T-cell (primary cell): ENCODE measurements around the gene C16orf95. TPM values are rescaled to one million over a fixed set of nuclear protein-coding genes. Genes with fewer than 3 reads are reported as not detected.
A peak's percentile ranks its signal among the peaks of the same experiment; 100 is the strongest.

Experiments used
- ATAC-seq, 4 experiments: fragments of 200-7000 bp in 3 of 4; fragments of 150-1000 bp in 1 of 4; cut with Tn5 transposase; replicated peaks in 1 of 4; 1 replicate in 3 of 4; 2 replicates in 1 of 4; pipeline ENCODE4 v1.10.0; 2021; ENCODE audit warnings: moderate library complexity in 3 of 4, mild to moderate bottlenecking in 2 of 4, moderate number of reproducible peaks in 1 of 4
- CTCF ChIA-PET, 2 donors: fragments of 300-600 bp; sonication (Branson Sonifier 250); formaldehyde crosslinking; loops; one replicate each; lab custom pipeline; 2022; ENCODE audit warnings: antibody characterized with exemption in 2 of 2; lab: Charles Lee
- POLR2A ChIA-PET, 2 donors: fragments of 300-600 bp; sonication (Branson Sonifier 250); formaldehyde crosslinking; loops; one replicate each; lab custom pipeline; 2022; ENCODE audit warnings: antibody characterized with exemption in 2 of 2; lab: Charles Lee
- DNase-seq, 35 experiments: peaks; one replicate each; pipeline versions ENCODE4 v3.0.0 to v3.0.0-alpha.2; 2013 to 2023
- H3K27ac ChIP-seq: one replicate; pipeline ENCODE4 v1.5.1; 2013; ENCODE audit warnings: low read length
- H3K27me3 ChIP-seq, 2 experiments: replicated peaks in 1 of 2; 1 replicate in 1 of 2; 2 replicates in 1 of 2; pipeline versions ENCODE4 v1.6.1 to v1.7.0; 2013; ENCODE audit warnings: low read length in 1 of 2, mixed read lengths in 1 of 2; ENCODE audit not compliant: control insufficient read depth in 2 of 2, insufficient read depth in 2 of 2; ENCODE audit errors: extremely low read depth in 1 of 2
- H3K36me3 ChIP-seq, 2 donors: 1 replicate in 1 of 2; 2 replicates in 1 of 2; pipeline versions ENCODE4 v1.6.1 to v1.7.0; 2013; ENCODE audit warnings: low read length in 1 of 2; ENCODE audit not compliant: control insufficient read depth in 2 of 2, insufficient read depth in 1 of 2; ENCODE audit errors: extremely low read depth in 1 of 2
- H3K4me1 ChIP-seq, 2 experiments: 1 replicate in 1 of 2; 2 replicates in 1 of 2; pipeline versions ENCODE4 v1.6.1 to v1.7.0; 2013; ENCODE audit warnings: low read length in 2 of 2, mixed read lengths in 1 of 2; ENCODE audit not compliant: insufficient read depth in 2 of 2, control insufficient read depth in 1 of 2; ENCODE audit errors: extremely low read depth in 1 of 2
- H3K4me3 ChIP-seq, 2 donors: 1 replicate in 1 of 2; 2 replicates in 1 of 2; pipeline versions ENCODE4 v1.5.1 to v1.7.0; 2013; ENCODE audit warnings: mild to moderate bottlenecking in 2 of 2, low read length in 1 of 2, moderate library complexity in 1 of 2; ENCODE audit not compliant: control insufficient read depth in 1 of 2; ENCODE audit errors: extremely low read depth in 1 of 2
- H3K9me3 ChIP-seq: 2 replicates; pipeline ENCODE4 v1.7.0; 2013
- H3K27ac Mint-ChIP-seq, 2 donors: one replicate each; pipeline ENCODE4 v1.8.0; 2020 to 2021; ENCODE audit warnings: mild to moderate bottlenecking in 2 of 2, mixed read lengths in 2 of 2
- H3K27me3 Mint-ChIP-seq, 2 donors: one replicate each; pipeline ENCODE4 v1.8.0; 2021 to 2022; ENCODE audit warnings: mixed read lengths in 2 of 2
- H3K36me3 Mint-ChIP-seq: one replicate; pipeline ENCODE4 v1.8.0; 2021; ENCODE audit warnings: mixed read lengths
- H3K4me1 Mint-ChIP-seq, 3 donors: one replicate each; pipeline ENCODE4 v1.8.0; 2020 to 2022; ENCODE audit warnings: mixed read lengths in 3 of 3, mild to moderate bottlenecking in 1 of 3
- H3K4me3 Mint-ChIP-seq, 3 donors: one replicate each; pipeline ENCODE4 v1.8.0; 2020 to 2022; ENCODE audit warnings: mild to moderate bottlenecking in 3 of 3, mixed read lengths in 3 of 3, moderate library complexity in 3 of 3
- H3K9me3 Mint-ChIP-seq, 3 donors: one replicate each; pipeline ENCODE4 v1.8.0; 2020 to 2022; ENCODE audit warnings: mixed read lengths in 3 of 3
- WGBS: methylation state at CpG from one replicate; pipeline ENCODE4 v1.1.5; 2013; ENCODE audit warnings: missing lambda C conversion rate; ENCODE audit not compliant: insufficient coverage; 5-methylcytosine and 5-hydroxymethylcytosine counted together
- total RNA-seq, 35 experiments: library from RNA in 6 of 35; stranded (reverse) in 6 of 35; fragments of 120-200 nt in 1 of 35; gene quantifications; one replicate each; pipeline versions ENCODE4 v1.2.1 to v1.2.4 and lab custom pipeline; 2013 to 2026

The C16orf95 gene
- total RNA-seq, 5 donors from 2014 or later (not counting 1 experiment from before 2014, with no cell fraction given), result 0.98 to 3.1 (median 2.6) TPM

- Histone ChIP-seq H3K27me3 (no peaks in the 10 kb centered on the region), H3K9me3 (no peaks in the 10 kb centered on the region), H3K4me3 (no peak overlapping the region), H3K27ac (no peak overlapping the region), H3K36me3 (no peaks in the 10 kb centered on the region), H3K4me1 (no peaks in the 10 kb centered on the region)
- ChIA-PET POLR2A (no interaction called here), CTCF (no interaction called here)
- Mint-ChIP-seq H3K27ac (no peak overlapping the region), H3K4me3 (no peak overlapping the region), H3K9me3 (peaks cover 0 to 13% (median 4%) of the 10 kb centered on the region in 3 donors), H3K27me3 (no peaks in the 10 kb centered on the region), H3K4me1 (no peaks in the 10 kb centered on the region), H3K36me3 (peaks cover 12% of the 10 kb centered on the region)
- WGBS, result 83% methylated on average over 2 of the region's 7 CpGs
- no peak for DNase-seq
- ATAC-seq, result no peak
Measured at GRCh38 chr16:87288753-87289362, 28.3 kb downstream of the C16orf95 start.

- H3K36me3 Mint-ChIP-seq, result peaks cover 6% of the 10 kb centered on the region
- ChIA-PET POLR2A (no interaction called here), CTCF (interaction anchor here in 1 of 2 donors (0.8 kb wide), 1 partner anchor 19 kb away, joined by 3 read pairs; no protein-coding TSS in a partner anchor)
- no peaks in the 10 kb centered on the region for H3K4me1 Mint-ChIP-seq
- H3K4me1 ChIP-seq, result no peaks in the 10 kb centered on the region
- no peak overlapping the region for H3K27ac Mint-ChIP-seq
- no peak overlapping the region for H3K4me3 Mint-ChIP-seq
- no peak overlapping the region for H3K27ac ChIP-seq
- DNase-seq, result no peak
- peaks cover 0 to 10% (median 4%) of the 10 kb centered on the region in 3 donors for H3K9me3 Mint-ChIP-seq
- no peaks in the 10 kb centered on the region for H3K36me3 ChIP-seq
- H3K27me3 ChIP-seq, result no peaks in the 10 kb centered on the region
- WGBS, result 91% methylated on average over 2 of the region's 8 CpGs
- no peaks in the 10 kb centered on the region for H3K27me3 Mint-ChIP-seq
- no peak overlapping the region for H3K4me3 ChIP-seq
- no peak for ATAC-seq
- no peaks in the 10 kb centered on the region for H3K9me3 ChIP-seq
Measured at GRCh38 chr16:87286839-87287626, 30.2 kb downstream of the C16orf95 start.

DNA sequence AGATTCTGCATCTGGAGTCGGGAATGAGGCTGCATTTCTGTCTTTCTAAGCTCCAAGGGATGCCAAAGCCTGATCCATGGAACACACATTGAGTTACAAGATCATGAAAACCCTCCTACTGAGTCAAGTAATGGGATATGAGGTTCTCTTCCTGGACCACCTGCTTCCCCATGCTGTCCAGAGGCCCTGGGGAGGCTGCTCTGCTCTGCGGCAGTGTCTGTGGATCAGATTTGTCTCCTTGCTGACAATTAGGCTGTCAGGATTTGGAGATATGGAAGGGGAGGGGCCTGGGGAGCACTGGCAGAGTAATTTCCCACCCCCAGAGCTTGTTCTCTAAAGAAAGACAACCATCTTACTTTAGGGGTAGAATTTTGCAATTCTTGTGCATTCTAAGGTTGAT is 33.0 kb downstream of the C16orf95 start:
- CTCF ChIA-PET, result no interaction called here
- Mint-ChIP-seq H3K27ac (no peak overlapping the region), H3K4me1 (no peaks in the 10 kb centered on the region), H3K27me3 (no peaks in the 10 kb centered on the region), H3K36me3 (no peaks in the 10 kb centered on the region), H3K9me3 (peaks cover 0 to 9% (median 4%) of the 10 kb centered on the region in 3 donors), H3K4me3 (no peak overlapping the region)
- Histone ChIP-seq H3K27me3 (peaks cover 0 to under 1% of the 10 kb centered on the region in 2 experiments), H3K4me1 (no peaks in the 10 kb centered on the region), H3K4me3 (no peak overlapping the region), H3K9me3 (no peaks in the 10 kb centered on the region), H3K36me3 (no peaks in the 10 kb centered on the region), H3K27ac (no peak overlapping the region)
- WGBS, result no CpG with 5 or more reads among the region's 2 CpGs
- POLR2A ChIA-PET, result no interaction called here
- ATAC-seq, result no peak
- no peak for DNase-seq

DNA sequence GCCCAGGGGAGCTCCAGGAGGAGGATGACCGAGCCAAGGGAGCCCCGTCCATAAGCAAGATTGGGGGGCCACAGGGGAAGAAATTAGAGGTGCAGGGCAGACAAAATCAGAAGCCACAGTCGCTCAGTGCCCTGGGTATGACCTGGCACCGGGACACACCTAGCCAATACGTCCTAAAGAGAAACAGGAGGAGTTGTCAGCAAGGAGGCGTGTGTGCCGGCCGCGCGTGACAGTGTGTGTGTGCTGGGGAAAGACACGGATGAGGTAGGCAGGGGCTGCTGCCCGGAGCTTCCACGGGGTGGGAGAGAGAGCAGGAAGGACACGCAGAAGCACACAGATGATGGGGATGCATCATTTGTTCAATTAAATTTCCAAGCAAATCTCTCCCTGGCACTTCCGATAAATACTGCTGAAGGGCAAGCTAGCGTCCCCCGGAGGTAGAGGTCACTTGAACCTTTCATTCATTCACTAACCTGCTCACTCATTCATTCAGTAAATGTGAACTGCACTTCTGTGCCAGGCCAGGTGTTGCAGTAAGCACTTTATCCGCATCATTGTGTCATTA is 38.0 kb downstream of the C16orf95 start:
- DNase-seq (no peak), ATAC-seq (no peak)
- Histone ChIP-seq H3K36me3 (no peaks in the 10 kb centered on the region), H3K9me3 (no peaks in the 10 kb centered on the region), H3K4me3 (no peak overlapping the region), H3K27ac (no peak overlapping the region), H3K4me1 (no peaks in the 10 kb centered on the region), H3K27me3 (peaks cover 0 to 18% of the 10 kb centered on the region in 2 experiments)
- Mint-ChIP-seq H3K4me3 (no peak overlapping the region), H3K27ac (no peak overlapping the region), H3K4me1 (peaks cover 3 to 7% (median 4%) of the 10 kb centered on the region in 3 donors), H3K36me3 (no peaks in the 10 kb centered on the region), H3K9me3 (no peaks in the 10 kb centered on the region), H3K27me3 (peaks cover 0 to 8% of the 10 kb centered on the region in 2 donors)
- WGBS, result 79% methylated on average over 13 of the region's 18 CpGs
- POLR2A ChIA-PET, result no interaction called here
- CTCF ChIA-PET, result no interaction called here

- Histone ChIP-seq H3K27ac (no peak overlapping the region), H3K36me3 (no peaks in the 10 kb centered on the region), H3K27me3 (peaks cover 0 to 18% of the 10 kb centered on the region in 2 experiments), H3K4me3 (no peak overlapping the region), H3K4me1 (no peaks in the 10 kb centered on the region), H3K9me3 (no peaks in the 10 kb centered on the region)
- Mint-ChIP-seq H3K36me3 (no peaks in the 10 kb centered on the region), H3K4me1 (peaks cover 3 to 7% (median 4%) of the 10 kb centered on the region in 3 donors), H3K4me3 (no peak overlapping the region), H3K27me3 (peaks cover 0 to 8% of the 10 kb centered on the region in 2 donors), H3K9me3 (no peaks in the 10 kb centered on the region), H3K27ac (no peak overlapping the region)
- CTCF ChIA-PET, result no interaction called here
- ATAC-seq (peak in 3 of 4 experiments; percentile 35 to 54 (median 43)), DNase-seq (peak in 17 of 35 experiments; percentile 4 to 38 (median 14))
- POLR2A ChIA-PET, result no interaction called here
- WGBS, result 60% methylated on average over 38 of the region's 38 CpGs
Measured at GRCh38 chr16:87278191-87279093, 38.8 kb downstream of the C16orf95 start.

DNA sequence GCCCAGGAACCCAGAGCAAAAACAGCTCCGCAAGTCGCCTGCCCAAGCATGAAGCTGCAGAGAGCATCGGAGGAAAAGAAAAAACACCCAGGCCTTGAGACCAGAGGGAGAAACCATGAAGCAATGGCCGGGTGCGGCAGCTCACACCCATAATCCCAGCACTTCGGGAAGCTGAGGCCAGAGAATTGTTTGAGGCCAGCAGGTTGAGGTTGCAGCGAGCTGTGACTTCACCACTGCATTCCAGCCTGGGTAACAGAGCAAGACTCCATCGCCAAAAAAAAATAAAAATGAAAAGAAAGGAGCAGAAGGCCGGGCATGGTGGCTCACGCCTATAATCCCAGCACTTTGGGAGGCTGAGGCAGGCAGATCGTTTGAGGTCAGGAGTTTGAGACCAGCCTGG is 40.3 kb downstream of the C16orf95 start:
- peaks cover 0 to 18% of the 10 kb centered on the region in 2 experiments for H3K27me3 ChIP-seq
- no peak for DNase-seq
- H3K9me3 ChIP-seq, result no peaks in the 10 kb centered on the region
- ChIA-PET POLR2A (no interaction called here), CTCF (no interaction called here)
- Mint-ChIP-seq H3K27me3 (peaks cover 0 to 8% of the 10 kb centered on the region in 2 donors), H3K4me1 (peaks cover 3 to 7% (median 4%) of the 10 kb centered on the region in 3 donors), H3K9me3 (no peaks in the 10 kb centered on the region), H3K36me3 (no peaks in the 10 kb centered on the region), H3K4me3 (no peak overlapping the region), H3K27ac (no peak overlapping the region)
- no peak overlapping the region for H3K27ac ChIP-seq
- no peak overlapping the region for H3K4me3 ChIP-seq
- ATAC-seq, result no peak
- 97% methylated on average over 8 of the region's 11 CpGs for WGBS
- no peaks in the 10 kb centered on the region for H3K4me1 ChIP-seq
- H3K36me3 ChIP-seq, result no peaks in the 10 kb centered on the region
